Vagina (tissue), 2 donors: ENCODE measurements around the gene ERBB4. TPM values are rescaled to one million over a fixed set of nuclear protein-coding genes. Genes with fewer than 3 reads are reported as not detected.

ENCODE experiments used
- DNase-seq, 2 donors: peaks; one replicate each; pipeline ENCODE4 v3.0.0-alpha.2; 2017; ENCODE audit errors: extremely low spot score in 2 of 2
- H3K27ac ChIP-seq: fragments of 200-600 bp; sonication (generic); one replicate; pipeline ENCODE4 v1.5.1; 2019
- H3K27me3 ChIP-seq: fragments of 200-600 bp; sonication (generic); one replicate; pipeline ENCODE4 v1.5.1; 2019
- H3K36me3 ChIP-seq, 2 donors: fragments of 200-600 bp; sonication (generic); one replicate each; pipeline ENCODE4 v1.5.1; 2017 to 2019
- H3K4me1 ChIP-seq: fragments of 200-600 bp; sonication (generic); one replicate; pipeline ENCODE4 v1.5.1; 2019
- H3K4me3 ChIP-seq, 2 donors: fragments of 200-600 bp; sonication (generic); 1 replicate in 1 of 2; 2 replicates in 1 of 2; pipeline ENCODE4 v1.5.1; 2016 to 2019
- H3K9me3 ChIP-seq: fragments of 200-600 bp; sonication (generic); one replicate; pipeline ENCODE4 v1.5.1; 2019
- POLR2A ChIP-seq, 2 donors: fragments of 450-650 bp; IDR thresholded peaks; one replicate each; pipeline ENCODE4 v1.6.1; 2017; ENCODE audit warnings: antibody characterized with exemption in 2 of 2, mild to moderate bottlenecking in 2 of 2, moderate library complexity in 2 of 2
- POLR2AphosphoS5 ChIP-seq, 2 donors: sonication (generic); formaldehyde crosslinking; IDR thresholded peaks; one replicate each; pipeline ENCODE4 v1.9.0; 2017; ENCODE audit warnings: antibody characterized with exemption in 2 of 2, mild to moderate bottlenecking in 2 of 2, low read depth in 1 of 2; ENCODE audit not compliant: insufficient read depth in 1 of 2
- intact Hi-C: fragments of 100-400 bp; cut with DNase I; formaldehyde crosslinking; loops from one replicate; pipeline ENCODE4 v1.15.1; 2023
- total RNA-seq: library from RNA; depleted of rRNA; stranded (reverse); fragments of >200 nt; gene quantifications from one replicate; pipeline ENCODE4 v1.2.3, GENCODE V29; 2016
- TF ChIP-seq, protein P1 (sequence below), 3 experiments: fragments of 450-650 bp in 2 of 3; fragments of 200-600 bp in 1 of 3; sonication (generic) in 1 of 3; IDR thresholded peaks; one replicate each; pipeline ENCODE4 v1.5.1; 2017 to 2019; ENCODE audit warnings: antibody characterized with exemption in 3 of 3, mild to moderate bottlenecking in 2 of 3, moderate library complexity in 2 of 3

Gene ERBB4
- total RNA-seq, 1 donor from 2014 or later, result 0.25 TPM

GRCh38 chr2:211387734-211388133, 1150.9 kb downstream of the ERBB4 start:
- no peak overlapping the region for H3K27ac ChIP-seq

GRCh38 chr2:211380041-211380440, 1158.6 kb downstream of the ERBB4 start:
- Histone ChIP-seq H3K9me3 (no peaks in the 10 kb centered on the region), H3K4me3 (no peak overlapping the region), H3K27ac (no peak overlapping the region), H3K27me3 (no peaks in the 10 kb centered on the region), H3K36me3 (no peaks in the 10 kb centered on the region), H3K4me1 (no peaks in the 10 kb centered on the region)
- DNase-seq, result no peak
- TF ChIP-seq, protein P1, sequence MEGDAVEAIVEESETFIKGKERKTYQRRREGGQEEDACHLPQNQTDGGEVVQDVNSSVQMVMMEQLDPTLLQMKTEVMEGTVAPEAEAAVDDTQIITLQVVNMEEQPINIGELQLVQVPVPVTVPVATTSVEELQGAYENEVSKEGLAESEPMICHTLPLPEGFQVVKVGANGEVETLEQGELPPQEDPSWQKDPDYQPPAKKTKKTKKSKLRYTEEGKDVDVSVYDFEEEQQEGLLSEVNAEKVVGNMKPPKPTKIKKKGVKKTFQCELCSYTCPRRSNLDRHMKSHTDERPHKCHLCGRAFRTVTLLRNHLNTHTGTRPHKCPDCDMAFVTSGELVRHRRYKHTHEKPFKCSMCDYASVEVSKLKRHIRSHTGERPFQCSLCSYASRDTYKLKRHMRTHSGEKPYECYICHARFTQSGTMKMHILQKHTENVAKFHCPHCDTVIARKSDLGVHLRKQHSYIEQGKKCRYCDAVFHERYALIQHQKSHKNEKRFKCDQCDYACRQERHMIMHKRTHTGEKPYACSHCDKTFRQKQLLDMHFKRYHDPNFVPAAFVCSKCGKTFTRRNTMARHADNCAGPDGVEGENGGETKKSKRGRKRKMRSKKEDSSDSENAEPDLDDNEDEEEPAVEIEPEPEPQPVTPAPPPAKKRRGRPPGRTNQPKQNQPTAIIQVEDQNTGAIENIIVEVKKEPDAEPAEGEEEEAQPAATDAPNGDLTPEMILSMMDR (IDR thresholded peaks at IDR 0.05), result no peak
- no peak for TF ChIP-seq POLR2A (IDR thresholded peaks at IDR 0.05)
- intact Hi-C loops, result no loop called here

More at GRCh38 chr2:211387734-211388133, 1150.9 kb downstream of the ERBB4 start:
- H3K4me1 ChIP-seq, result no peaks in the 10 kb centered on the region
- H3K27me3 ChIP-seq, result no peaks in the 10 kb centered on the region
- intact Hi-C loops, result no loop called here
- no peaks in the 10 kb centered on the region for H3K36me3 ChIP-seq
- no peaks in the 10 kb centered on the region for H3K9me3 ChIP-seq
- DNase-seq, result no peak
- no peak overlapping the region for H3K4me3 ChIP-seq
- TF ChIP-seq POLR2A (IDR thresholded peaks at IDR 0.05), result no peak
- TF ChIP-seq, protein P1 (IDR thresholded peaks at IDR 0.05), result no peak
- no peak for TF ChIP-seq POLR2AphosphoS5 (IDR thresholded peaks at IDR 0.05; ENCODE audit: insufficient read depth in 1 of 2, low read depth in 1 of 2)

DNA sequence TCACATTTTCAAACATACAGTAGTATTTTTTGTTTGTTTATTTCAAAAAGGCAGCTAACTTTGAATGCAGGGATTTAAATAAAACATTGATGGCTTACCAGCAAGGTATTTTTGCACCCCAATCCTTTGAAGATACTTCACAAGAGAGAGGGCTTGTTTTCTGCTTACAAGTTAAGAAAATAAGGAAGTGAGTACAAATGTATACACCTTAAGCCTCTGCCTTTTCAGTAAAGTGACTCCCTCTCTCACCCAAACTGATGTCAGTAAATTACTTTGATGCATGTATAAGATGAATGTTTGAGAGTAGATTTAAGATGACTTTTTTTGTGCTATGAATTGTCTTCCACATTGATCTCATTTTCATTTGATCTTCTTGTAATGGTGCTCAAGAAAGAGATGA, 1162.2 kb downstream of the ERBB4 start:
- H3K36me3 ChIP-seq, result no peaks in the 10 kb centered on the region
- no peaks in the 10 kb centered on the region for H3K9me3 ChIP-seq
- no peaks in the 10 kb centered on the region for H3K27me3 ChIP-seq
- TF ChIP-seq POLR2A (IDR thresholded peaks at IDR 0.05) (no peak), POLR2AphosphoS5 (IDR thresholded peaks at IDR 0.05; ENCODE audit: insufficient read depth in 1 of 2, low read depth in 1 of 2) (no peak)
- TF ChIP-seq, protein P1 (IDR thresholded peaks at IDR 0.05), result no peak
- no peak for DNase-seq
- no peak overlapping the region for H3K4me3 ChIP-seq
- intact Hi-C loops, result no loop called here
- H3K27ac ChIP-seq, result no peak overlapping the region
- H3K4me1 ChIP-seq, result no peaks in the 10 kb centered on the region

DNA sequence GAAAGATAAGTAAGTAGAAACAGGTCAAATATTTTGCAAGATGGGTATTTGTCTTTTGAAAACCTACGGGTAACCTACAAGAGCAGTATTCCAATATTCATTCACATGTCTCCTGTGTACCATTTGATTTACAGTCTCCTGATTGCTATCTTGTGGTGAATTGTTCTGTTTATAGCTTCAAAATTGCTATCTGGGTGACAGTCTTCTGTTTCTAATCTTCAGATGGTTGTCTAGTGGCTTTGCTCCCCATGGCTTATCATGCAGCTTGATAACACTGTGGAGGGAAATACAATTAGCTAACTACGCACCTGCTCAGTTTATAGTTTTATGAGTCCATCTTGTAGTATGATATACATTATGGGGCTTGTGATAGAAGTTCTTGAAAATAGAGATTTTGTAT, 1165.4 kb downstream of the ERBB4 start:
- H3K27ac ChIP-seq, result no peak overlapping the region
- no peak for DNase-seq
- no peaks in the 10 kb centered on the region for H3K27me3 ChIP-seq
- intact Hi-C loops, result no loop called here
- TF ChIP-seq, protein P1 (IDR thresholded peaks at IDR 0.05), result no peak
- TF ChIP-seq POLR2A (IDR thresholded peaks at IDR 0.05) (no peak), POLR2AphosphoS5 (IDR thresholded peaks at IDR 0.05; ENCODE audit: insufficient read depth in 1 of 2, low read depth in 1 of 2) (no peak)
- no peaks in the 10 kb centered on the region for H3K4me1 ChIP-seq
- no peaks in the 10 kb centered on the region for H3K36me3 ChIP-seq
- H3K9me3 ChIP-seq, result no peaks in the 10 kb centered on the region
- H3K4me3 ChIP-seq, result no peak overlapping the region

DNA sequence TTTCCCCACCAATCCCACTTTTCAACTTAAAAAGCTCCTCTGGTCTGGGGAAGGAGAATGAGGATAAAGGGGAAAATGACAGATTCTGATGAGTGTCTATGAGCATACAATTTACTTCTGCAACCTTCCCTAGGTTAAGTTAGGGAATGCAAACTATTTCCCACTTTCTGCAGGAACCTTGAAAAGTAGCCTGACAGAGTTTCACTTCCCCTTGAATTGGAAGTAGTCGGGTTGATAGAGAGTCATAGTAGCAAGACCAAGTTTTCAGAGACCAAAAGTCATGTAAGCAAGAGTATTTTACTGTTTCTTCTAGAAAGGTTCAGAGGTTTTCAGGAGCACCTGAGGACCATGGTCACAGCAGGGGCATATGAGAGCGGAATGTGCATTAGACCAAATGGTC, 1167.1 kb downstream of the ERBB4 start:
- intact Hi-C loops, result no loop called here
- no peak overlapping the region for H3K4me3 ChIP-seq
- H3K27me3 ChIP-seq, result no peaks in the 10 kb centered on the region
- no peaks in the 10 kb centered on the region for H3K9me3 ChIP-seq
- TF ChIP-seq, protein P1 (IDR thresholded peaks at IDR 0.05), result no peak
- no peak for TF ChIP-seq POLR2A (IDR thresholded peaks at IDR 0.05)
- no peak for TF ChIP-seq POLR2AphosphoS5 (IDR thresholded peaks at IDR 0.05; ENCODE audit: insufficient read depth in 1 of 2, low read depth in 1 of 2)
- no peak for DNase-seq
- H3K36me3 ChIP-seq, result no peaks in the 10 kb centered on the region
- no peak overlapping the region for H3K27ac ChIP-seq
- no peaks in the 10 kb centered on the region for H3K4me1 ChIP-seq
